Measurements from ENCODE around the gene LBH. TPM values are rescaled to one million over a fixed set of nuclear protein-coding genes. Genes with fewer than 3 reads are reported as not detected.

LBH gene
- total and polyA plus RNA-seq, 2 donors (not counting 3 experiments of a cell fraction or from before 2014, with no cell fraction given) = 5.3 to 5.5 TPM

- Histone ChIP-seq H3K4me1 (ENCODE audit: control insufficient read depth, extremely low read depth, insufficient read depth, low read length) (peaks cover 14% of the 10 kb centered on the region), H3K79me2 (ENCODE audit: control insufficient read depth, insufficient read depth, low read length) (no peaks in the 10 kb centered on the region), H3K27ac (ENCODE audit: insufficient read depth, low read depth, low read length) (no peak overlapping the region), H3K4me3 (replicated peaks in 1 of 3; ENCODE audit: insufficient read depth in 1 of 3, low read depth in 1 of 3, low read length in 3 of 3) (no peak overlapping the region), H3K4me2 (ENCODE audit: insufficient read depth, low read length) (no peak overlapping the region), H3K9me1 (replicated peaks; ENCODE audit: control insufficient read depth, extremely low read depth, insufficient read depth, low read length) (no peaks in the 10 kb centered on the region), H3K9me3 (replicated peaks; ENCODE audit: control insufficient read depth, insufficient read depth, low read length) (no peaks in the 10 kb centered on the region), H2AFZ (ENCODE audit: low read depth, low read length) (no peak overlapping the region), H3K27me3 (ENCODE audit: control insufficient read depth in 2 of 2, insufficient read depth in 2 of 2, low read length in 2 of 2) (no peaks in the 10 kb centered on the region), H3K9ac (replicated peaks; ENCODE audit: extremely low read depth, insufficient read depth, low read length) (no peak overlapping the region), H3K36me3 (ENCODE audit: control insufficient read depth in 2 of 2, extremely low read depth in 1 of 2, insufficient read depth in 2 of 2, low read length in 2 of 2) (no peaks in the 10 kb centered on the region), H4K20me1 (replicated peaks; ENCODE audit: control insufficient read depth, extremely low read depth, insufficient read depth, low read length) (no peaks in the 10 kb centered on the region)
- no TSS peak for BruUV-seq (replicated peaks)
- dilution Hi-C loops (cut with MboI; ENCODE audit: extremely low pct_ligation_motif_present, low sequenced_read_pairs) (no loop called here), intact Hi-C loops (cut with micrococcal nuclease) (no loop called here)
- DNase-seq (ENCODE audit: low read depth, low spot score) = no peak
- CTCF ChIA-PET = no interaction called here
- POLR2A ChIA-PET = no interaction called here
- no peak for FAIRE-seq
- TF ChIP-seq GATA2 (IDR thresholded peaks at IDR 0.05; ENCODE audit: insufficient read depth, insufficient read length, low read depth, low read length) (no peak), FOS (IDR thresholded peaks at IDR 0.05; ENCODE audit: borderline replicate concordance, insufficient read depth, low read length) (no peak), POLR2A (IDR thresholded peaks at IDR 0.05; ENCODE audit: low read depth, low read length) (no peak), JUN (IDR thresholded peaks at IDR 0.05; ENCODE audit: borderline replicate concordance, insufficient read depth, insufficient read length, low read depth) (no peak), MYC (IDR thresholded peaks at IDR 0.05; ENCODE audit: low read depth, low read length) (no peak), EZH2 (IDR thresholded peaks at IDR 0.05; ENCODE audit: borderline replicate concordance, low read depth, low read length, severe bottlenecking) (no peak), POLR2AphosphoS5 (IDR thresholded peaks at IDR 0.05; ENCODE audit: insufficient read depth, low read depth, low read length) (no peak)
- TF ChIP-seq, protein P1, sequence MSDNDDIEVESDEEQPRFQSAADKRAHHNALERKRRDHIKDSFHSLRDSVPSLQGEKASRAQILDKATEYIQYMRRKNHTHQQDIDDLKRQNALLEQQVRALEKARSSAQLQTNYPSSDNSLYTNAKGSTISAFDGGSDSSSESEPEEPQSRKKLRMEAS (IDR thresholded peaks at IDR 0.05; ENCODE audit: insufficient read depth, insufficient read length) = no peak
- TF ChIP-seq, protein P2, sequence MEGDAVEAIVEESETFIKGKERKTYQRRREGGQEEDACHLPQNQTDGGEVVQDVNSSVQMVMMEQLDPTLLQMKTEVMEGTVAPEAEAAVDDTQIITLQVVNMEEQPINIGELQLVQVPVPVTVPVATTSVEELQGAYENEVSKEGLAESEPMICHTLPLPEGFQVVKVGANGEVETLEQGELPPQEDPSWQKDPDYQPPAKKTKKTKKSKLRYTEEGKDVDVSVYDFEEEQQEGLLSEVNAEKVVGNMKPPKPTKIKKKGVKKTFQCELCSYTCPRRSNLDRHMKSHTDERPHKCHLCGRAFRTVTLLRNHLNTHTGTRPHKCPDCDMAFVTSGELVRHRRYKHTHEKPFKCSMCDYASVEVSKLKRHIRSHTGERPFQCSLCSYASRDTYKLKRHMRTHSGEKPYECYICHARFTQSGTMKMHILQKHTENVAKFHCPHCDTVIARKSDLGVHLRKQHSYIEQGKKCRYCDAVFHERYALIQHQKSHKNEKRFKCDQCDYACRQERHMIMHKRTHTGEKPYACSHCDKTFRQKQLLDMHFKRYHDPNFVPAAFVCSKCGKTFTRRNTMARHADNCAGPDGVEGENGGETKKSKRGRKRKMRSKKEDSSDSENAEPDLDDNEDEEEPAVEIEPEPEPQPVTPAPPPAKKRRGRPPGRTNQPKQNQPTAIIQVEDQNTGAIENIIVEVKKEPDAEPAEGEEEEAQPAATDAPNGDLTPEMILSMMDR (IDR thresholded peaks at IDR 0.05; ENCODE audit: extremely low read depth in 1 of 2, insufficient read depth in 1 of 2, low read depth in 1 of 2, low read length in 2 of 2) = no peak
Measured at GRCh38 chr2:30278419-30278818, 47.1 kb downstream of the LBH start.

Data from endothelial cell of umbilical vein (primary cell).